NCI-H2029 (cell line): ENCODE measurements around the gene P2RY14.
"Not testable (repeated sequence)": the region's sequence is repeated elsewhere in the genome, so short reads cannot be mapped to it uniquely, and the experiment has no call there.

Experiments used
- DNase-seq: peaks from one replicate; lab custom pipeline; 2025; lab: John Stamatoyannopoulos, UW

Gene P2RY14

GRCh38 chr3:151178208-151178845 lies 100.0 kb downstream of the P2RY14 start:
- no peak for DNase-seq

- DNase-seq: no peak
These were observed 102.4 kb downstream of the P2RY14 start for GRCh38 chr3:151175952-151176351.

GRCh38 chr3:151174351-151174750 lies 104.0 kb downstream of the P2RY14 start:
- no peak for DNase-seq

GRCh38 chr3:151171145-151171757 lies 107.1 kb downstream of the P2RY14 start:
- DNase-seq: no peak

- DNase-seq: not testable (repeated sequence)
These were observed 108.2 kb downstream of the P2RY14 start for GRCh38 chr3:151169948-151170679.

- no peak for DNase-seq
These were observed 108.9 kb downstream of the P2RY14 start for GRCh38 chr3:151169262-151169947.

GRCh38 chr3:151168269-151169094 lies 109.9 kb downstream of the P2RY14 start:
- DNase-seq: peak; percentile 64

GRCh38 chr3:151166161-151166560 lies 112.2 kb downstream of the P2RY14 start:
- no peak for DNase-seq

- no peak for DNase-seq
These were observed 113.1 kb downstream of the P2RY14 start for GRCh38 chr3:151165226-151165625.
